ENCODE results near the gene ARHGAP40. TPM values are rescaled to one million over a fixed set of nuclear protein-coding genes. Genes with fewer than 3 reads are reported as not detected.

Gene ARHGAP40
- total and polyA plus RNA-seq, 7 experiments from 2014 or later, result not detected

- no peaks in the 10 kb centered on the region for H3K36me3 ChIP-seq (ENCODE audit: control insufficient read depth in 2 of 3, insufficient read depth in 3 of 3, low read length in 3 of 3)
- no peaks in the 10 kb centered on the region for H3K9me3 Mint-ChIP-seq
- CTCF ChIA-PET, result interaction anchor here (1.2 to 4.0 kb wide), 2 partner anchors 106 to 247 kb away, joined by 6 to 13 read pairs; no protein-coding TSS in a partner anchor
- peak; percentile 99 for ATAC-seq
- H3K27me3 ChIP-seq (ENCODE audit: control insufficient read depth in 2 of 2, insufficient read depth in 2 of 2, low read length in 2 of 2), result no peaks in the 10 kb centered on the region
- peaks cover 24 to 49% (median 34%) of the 10 kb centered on the region in 5 donors for H3K27me3 Mint-ChIP-seq
- peak; percentile 80 to 97 (median 90) for DNase-seq
- H3K27ac ChIP-seq (ENCODE audit: low read depth, low read length), result no peak overlapping the region
- peak overlapping the region in 3 of 9 donors; percentile 10 to 46 (median 31) for H3K27ac Mint-ChIP-seq
- POLR2A ChIA-PET, result interaction anchor here (2.2 kb wide), 1 partner anchor 316 kb away, joined by 7 read pairs; the partner anchor contains the start of gene DHX35
- peak overlapping the region; percentile 74 to 91 (median 84) for H3K4me3 Mint-ChIP-seq
- H3K9me3 ChIP-seq (ENCODE audit: control insufficient read depth in 2 of 3, low read length in 3 of 3), result no peaks in the 10 kb centered on the region
- peaks cover 0 to 8% (median 8%) of the 10 kb centered on the region in 7 donors for H3K4me1 Mint-ChIP-seq
- no peaks in the 10 kb centered on the region for H3K36me3 Mint-ChIP-seq
- H3K4me3 ChIP-seq (ENCODE audit: low read length), result peak overlapping the region; percentile 46
- H3K4me1 ChIP-seq (ENCODE audit: control insufficient read depth in 2 of 2, insufficient read depth in 2 of 2, low read length in 2 of 2), result peaks cover 7 to 8% of the 10 kb centered on the region in 2 donors
- intact Hi-C loops (cut with micrococcal nuclease), result loop anchor here (1.0 to 5.0 kb wide), 11 partner anchors 28 to 435 kb away; partner anchors contain the start of genes DHX35 (in 2 of the 2), ACTR5 (in 1 of the 2) and PPP1R16B (in 1 of the 2)
Observed at GRCh38 chr20:38645980-38646858, 44.6 kb downstream of the ARHGAP40 start.

- H3K27ac Mint-ChIP-seq, result no peak overlapping the region
- intact Hi-C loops (cut with micrococcal nuclease), result loop anchor here in 1 of 2 donors (5.0 kb wide), 1 partner anchor 83 kb away; no protein-coding TSS in a partner anchor
- Histone ChIP-seq H3K27ac (ENCODE audit: low read depth, low read length) (no peak overlapping the region), H3K4me1 (ENCODE audit: control insufficient read depth in 2 of 2, insufficient read depth in 2 of 2, low read length in 2 of 2) (peaks cover 7 to 8% of the 10 kb centered on the region in 2 donors), H3K27me3 (ENCODE audit: control insufficient read depth in 2 of 2, insufficient read depth in 2 of 2, low read length in 2 of 2) (peaks cover 0 to 6% of the 10 kb centered on the region in 2 donors), H3K9me3 (ENCODE audit: control insufficient read depth in 2 of 3, low read length in 3 of 3) (no peaks in the 10 kb centered on the region), H3K36me3 (ENCODE audit: control insufficient read depth in 2 of 3, insufficient read depth in 3 of 3, low read length in 3 of 3) (no peaks in the 10 kb centered on the region), H3K4me3 (ENCODE audit: low read length) (no peak overlapping the region)
- no peak for ATAC-seq
- H3K27me3 Mint-ChIP-seq, result peaks cover 27 to 35% (median 29%) of the 10 kb centered on the region in 5 donors
- ChIA-PET CTCF (interaction anchor here (1.1 to 2.4 kb wide), 4 partner anchors 10 to 244 kb away, joined by 3 to 10 read pairs (median 6); no protein-coding TSS in a partner anchor), POLR2A (no interaction called here)
- H3K4me1 Mint-ChIP-seq, result peaks cover 0 to 8% (median 8%) of the 10 kb centered on the region in 7 donors
- peaks cover 0 to 12% (median 0%) of the 10 kb centered on the region in 11 donors for H3K9me3 Mint-ChIP-seq
- no peak for DNase-seq
- H3K36me3 Mint-ChIP-seq, result peaks cover 0 to 4% (median 3%) of the 10 kb centered on the region in 5 donors
- H3K4me3 Mint-ChIP-seq, result no peak overlapping the region
Observed at GRCh38 chr20:38649275-38649891, 47.8 kb downstream of the ARHGAP40 start.

GRCh38 chr20:38650010-38650409 lies 48.4 kb downstream of the ARHGAP40 start:
- Mint-ChIP-seq H3K36me3 (peaks cover 0 to 4% (median 3%) of the 10 kb centered on the region in 5 donors), H3K27ac (no peak overlapping the region), H3K4me3 (no peak overlapping the region), H3K9me3 (peaks cover 0 to 12% (median 0%) of the 10 kb centered on the region in 11 donors), H3K4me1 (peaks cover 0 to 8% (median 8%) of the 10 kb centered on the region in 7 donors), H3K27me3 (peaks cover 21 to 29% (median 23%) of the 10 kb centered on the region in 5 donors)
- Histone ChIP-seq H3K4me3 (ENCODE audit: low read length) (no peak overlapping the region), H3K4me1 (ENCODE audit: control insufficient read depth in 2 of 2, insufficient read depth in 2 of 2, low read length in 2 of 2) (peaks cover 7 to 8% of the 10 kb centered on the region in 2 donors), H3K27ac (ENCODE audit: low read depth, low read length) (no peak overlapping the region), H3K36me3 (ENCODE audit: control insufficient read depth in 2 of 3, insufficient read depth in 3 of 3, low read length in 3 of 3) (no peaks in the 10 kb centered on the region), H3K27me3 (ENCODE audit: control insufficient read depth in 2 of 2, insufficient read depth in 2 of 2, low read length in 2 of 2) (peaks cover 0 to 9% of the 10 kb centered on the region in 2 donors), H3K9me3 (ENCODE audit: control insufficient read depth in 2 of 3, low read length in 3 of 3) (no peaks in the 10 kb centered on the region)
- ChIA-PET POLR2A (no interaction called here), CTCF (interaction anchor here (1.9 to 2.4 kb wide), 2 partner anchors 9 to 102 kb away, joined by 8 to 10 read pairs; no protein-coding TSS in a partner anchor)
- ATAC-seq (no peak), DNase-seq (no peak)
- intact Hi-C loops (cut with micrococcal nuclease), result no loop called here

DNA sequence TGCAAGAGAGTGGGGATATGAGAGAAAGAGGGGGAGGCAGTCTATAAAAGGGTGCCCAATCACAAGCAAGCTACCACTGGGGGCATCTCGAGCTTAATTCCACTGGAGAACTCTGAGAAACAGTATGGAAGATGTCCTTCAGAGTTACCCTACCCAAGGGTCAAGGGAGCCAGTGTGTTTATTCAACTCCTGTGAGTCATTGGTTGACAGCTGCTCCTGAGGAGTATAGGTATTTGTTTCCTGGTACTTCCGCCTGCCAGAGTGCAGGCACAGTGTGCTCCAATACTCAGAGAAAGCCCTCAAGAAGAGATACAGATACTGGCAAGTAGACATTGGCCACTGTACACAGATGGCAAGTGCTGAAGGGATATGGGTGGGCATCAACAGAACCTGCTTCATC lies 49.5 kb downstream of the ARHGAP40 start:
- Mint-ChIP-seq H3K27me3 (peaks cover 22 to 29% (median 25%) of the 10 kb centered on the region in 5 donors), H3K36me3 (peaks cover 0 to 4% (median 3%) of the 10 kb centered on the region in 5 donors), H3K27ac (no peak overlapping the region), H3K4me1 (peaks cover 0 to 8% (median 8%) of the 10 kb centered on the region in 7 donors), H3K9me3 (peaks cover 0 to 12% (median 0%) of the 10 kb centered on the region in 11 donors), H3K4me3 (no peak overlapping the region)
- Histone ChIP-seq H3K27me3 (ENCODE audit: control insufficient read depth in 2 of 2, insufficient read depth in 2 of 2, low read length in 2 of 2) (peaks cover 0 to 9% of the 10 kb centered on the region in 2 donors), H3K36me3 (ENCODE audit: control insufficient read depth in 2 of 3, insufficient read depth in 3 of 3, low read length in 3 of 3) (no peaks in the 10 kb centered on the region), H3K4me1 (ENCODE audit: control insufficient read depth in 2 of 2, insufficient read depth in 2 of 2, low read length in 2 of 2) (peaks cover 5 to 7% of the 10 kb centered on the region in 2 donors), H3K27ac (ENCODE audit: low read depth, low read length) (no peak overlapping the region), H3K4me3 (ENCODE audit: low read length) (no peak overlapping the region), H3K9me3 (ENCODE audit: control insufficient read depth in 2 of 3, low read length in 3 of 3) (no peaks in the 10 kb centered on the region)
- ChIA-PET CTCF (no interaction called here), POLR2A (no interaction called here)
- DNase-seq, result no peak
- intact Hi-C loops (cut with micrococcal nuclease), result no loop called here
- no peak for ATAC-seq

- peaks cover 19 to 33% (median 21%) of the 10 kb centered on the region in 5 donors for H3K27me3 Mint-ChIP-seq
Observed at GRCh38 chr20:38651562-38651961, 50.0 kb downstream of the ARHGAP40 start.

GRCh38 chr20:38652995-38653394 lies 51.4 kb downstream of the ARHGAP40 start:
- no peak overlapping the region for H3K4me3 ChIP-seq (ENCODE audit: low read length)
- no peak overlapping the region for H3K4me3 Mint-ChIP-seq
- ATAC-seq, result no peak

More at GRCh38 chr20:38651562-38651961, 50.0 kb downstream of the ARHGAP40 start:
- intact Hi-C loops (cut with micrococcal nuclease), result no loop called here
- no peak overlapping the region for H3K27ac ChIP-seq (ENCODE audit: low read depth, low read length)
- ATAC-seq (no peak), DNase-seq (no peak)
- H3K27ac Mint-ChIP-seq, result no peak overlapping the region
- H3K36me3 ChIP-seq (ENCODE audit: control insufficient read depth in 2 of 3, insufficient read depth in 3 of 3, low read length in 3 of 3), result no peaks in the 10 kb centered on the region
- no peak overlapping the region for H3K4me3 Mint-ChIP-seq
- peaks cover 0 to 4% (median 3%) of the 10 kb centered on the region in 5 donors for H3K36me3 Mint-ChIP-seq
- H3K9me3 ChIP-seq (ENCODE audit: control insufficient read depth in 2 of 3, low read length in 3 of 3), result no peaks in the 10 kb centered on the region
- no peak overlapping the region for H3K4me3 ChIP-seq (ENCODE audit: low read length)
- ChIA-PET POLR2A (no interaction called here), CTCF (no interaction called here)
- H3K4me1 Mint-ChIP-seq, result peaks cover 0 to 4% (median 4%) of the 10 kb centered on the region in 7 donors
- peaks cover 0 to 12% (median 0%) of the 10 kb centered on the region in 11 donors for H3K9me3 Mint-ChIP-seq
- H3K4me1 ChIP-seq (ENCODE audit: control insufficient read depth in 2 of 2, insufficient read depth in 2 of 2, low read length in 2 of 2), result peaks cover 1 to 3% of the 10 kb centered on the region in 2 donors
- peaks cover 0 to 9% of the 10 kb centered on the region in 2 donors for H3K27me3 ChIP-seq (ENCODE audit: control insufficient read depth in 2 of 2, insufficient read depth in 2 of 2, low read length in 2 of 2)

More at GRCh38 chr20:38652995-38653394, 51.4 kb downstream of the ARHGAP40 start:
- peaks cover 14 to 36% (median 27%) of the 10 kb centered on the region in 5 donors for H3K27me3 Mint-ChIP-seq
- H3K36me3 ChIP-seq (ENCODE audit: control insufficient read depth in 2 of 3, insufficient read depth in 3 of 3, low read length in 3 of 3), result no peaks in the 10 kb centered on the region
- intact Hi-C loops (cut with micrococcal nuclease), result no loop called here
- H3K4me1 Mint-ChIP-seq, result no peaks in the 10 kb centered on the region
- H3K27ac Mint-ChIP-seq, result no peak overlapping the region
- H3K27ac ChIP-seq (ENCODE audit: low read depth, low read length), result no peak overlapping the region
- POLR2A ChIA-PET, result no interaction called here
- H3K4me1 ChIP-seq (ENCODE audit: control insufficient read depth in 2 of 2, insufficient read depth in 2 of 2, low read length in 2 of 2), result no peaks in the 10 kb centered on the region
- peaks cover 0 to 4% (median 3%) of the 10 kb centered on the region in 5 donors for H3K36me3 Mint-ChIP-seq
- H3K9me3 ChIP-seq (ENCODE audit: control insufficient read depth in 2 of 3, low read length in 3 of 3), result no peaks in the 10 kb centered on the region
- CTCF ChIA-PET, result no interaction called here
- peaks cover 0 to 12% of the 10 kb centered on the region in 2 donors for H3K27me3 ChIP-seq (ENCODE audit: control insufficient read depth in 2 of 2, insufficient read depth in 2 of 2, low read length in 2 of 2)
- no peak for DNase-seq
- H3K9me3 Mint-ChIP-seq, result peaks cover 0 to 12% (median 0%) of the 10 kb centered on the region in 11 donors

Data from naive thymus-derived CD4-positive, alpha-beta T cell (primary cell).